B cell (primary cell): ENCODE measurements around the gene COL5A1. TPM values are rescaled to one million over a fixed set of nuclear protein-coding genes. Genes with fewer than 3 reads are reported as not detected.

ENCODE experiments used
- ATAC-seq: fragments of 200-7000 bp; cut with Tn5 transposase; one replicate; pipeline ENCODE4 v1.10.0; 2021; ENCODE audit warnings: low read depth, mild to moderate bottlenecking, moderate number of reproducible peaks, moderate library complexity
- CTCF ChIA-PET: fragments of 350-600 bp; sonication (Branson Sonifier 250); formaldehyde crosslinking; loops from one replicate; lab custom pipeline; 2021; ENCODE audit warnings: antibody characterized with exemption, inconsistent platforms; lab: Charles Lee
- POLR2A ChIA-PET: fragments of 350-600 bp; sonication (Branson Sonifier 250); formaldehyde crosslinking; loops from one replicate; lab custom pipeline; 2021; ENCODE audit warnings: antibody characterized with exemption; lab: Charles Lee
- DNase-seq: peaks from one replicate; pipeline ENCODE4 v3.0.0; 2013
- H2AFZ ChIP-seq: 2 replicates; pipeline ENCODE4 v1.6.1; 2012; ENCODE audit warnings: mild to moderate bottlenecking, low read depth, low read length; ENCODE audit not compliant: insufficient read depth, poor library complexity, severe bottlenecking
- H3K27ac ChIP-seq, 2 donors: 1 replicate in 1 of 2; 2 replicates in 1 of 2; pipeline ENCODE4 v1.5.1; 2012 to 2013; ENCODE audit warnings: low read length in 2 of 2, mild to moderate bottlenecking in 2 of 2, moderate library complexity in 1 of 2
- H3K27me3 ChIP-seq, 4 experiments: fragments of 200-600 bp in 1 of 4; sonication (generic) in 1 of 4; replicated peaks in 1 of 4; 1 replicate in 2 of 4; 2 replicates in 2 of 4; pipeline versions ENCODE4 v1.6.1 to v1.7.0; 2013 to 2016; ENCODE audit warnings: low read length in 3 of 4, mild to moderate bottlenecking in 2 of 4, mixed read lengths in 1 of 4, moderate library complexity in 1 of 4; ENCODE audit not compliant: insufficient read depth in 4 of 4, control insufficient read depth in 3 of 4; ENCODE audit errors: control extremely low read depth in 1 of 4
- H3K36me3 ChIP-seq, 2 experiments: replicated peaks in 1 of 2; 1 replicate in 1 of 2; 2 replicates in 1 of 2; pipeline versions ENCODE4 v1.6.1 to v1.7.1; 2013; ENCODE audit warnings: low read length in 1 of 2; ENCODE audit not compliant: insufficient read depth in 2 of 2, control insufficient read depth in 1 of 2; ENCODE audit errors: control extremely low read depth in 1 of 2, extremely low read depth in 1 of 2
- H3K4me1 ChIP-seq, 2 donors: fragments of 200-600 bp in 1 of 2; sonication (generic) in 1 of 2; 1 replicate in 1 of 2; 2 replicates in 1 of 2; pipeline versions ENCODE4 v1.5.1 to v1.6.1; 2013 to 2017; ENCODE audit warnings: low read length in 2 of 2; ENCODE audit not compliant: control insufficient read depth in 2 of 2, insufficient read depth in 2 of 2
- H3K4me2 ChIP-seq: replicated peaks from 2 replicates; pipeline ENCODE3; 2012; ENCODE audit warnings: mild to moderate bottlenecking, low read depth, low read length; ENCODE audit not compliant: poor library complexity, severe bottlenecking
- H3K4me3 ChIP-seq, 5 experiments: fragments of 200-600 bp in 1 of 5; sonication (generic) in 1 of 5; 1 replicate in 3 of 5; 2 replicates in 2 of 5; pipeline versions ENCODE4 v1.5.1 to v1.7.0; 2011 to 2016; ENCODE audit warnings: low read length in 4 of 5, mild to moderate bottlenecking in 4 of 5, low read depth in 2 of 5, control low read depth in 1 of 5, moderate library complexity in 1 of 5; ENCODE audit not compliant: insufficient read depth in 1 of 5; ENCODE audit errors: control extremely low read depth in 1 of 5, extremely low read depth in 1 of 5
- H3K79me2 ChIP-seq: fragments of 200-600 bp; sonication (generic); one replicate; pipeline ENCODE4 v1.6.0; 2016; ENCODE audit warnings: low read length; ENCODE audit not compliant: control insufficient read depth, insufficient read depth
- H3K9ac ChIP-seq: fragments of 200-600 bp; sonication (generic); 2 replicates; pipeline ENCODE4 v1.6.1; 2017; ENCODE audit warnings: mild to moderate bottlenecking, low read length, moderate library complexity
- H3K9me3 ChIP-seq, 3 donors: one replicate each; pipeline versions ENCODE4 v1.6.1 to v1.7.1; 2013; ENCODE audit warnings: low read length in 2 of 3; ENCODE audit not compliant: control insufficient read depth in 2 of 3, insufficient read depth in 1 of 3; ENCODE audit errors: control extremely low read depth in 1 of 3
- H4K20me1 ChIP-seq: 2 replicates; pipeline ENCODE4 v1.6.0; 2012; ENCODE audit warnings: mild to moderate bottlenecking, low read length; ENCODE audit not compliant: insufficient read depth, control insufficient read depth, poor library complexity, severe bottlenecking
- H3K27ac Mint-ChIP-seq: one replicate; pipeline ENCODE4 v1.8.0; 2021; ENCODE audit warnings: mixed read lengths
- H3K27me3 Mint-ChIP-seq: one replicate; pipeline ENCODE4 v1.8.0; 2021; ENCODE audit warnings: mixed read lengths
- H3K4me1 Mint-ChIP-seq: one replicate; pipeline ENCODE4 v1.8.0; 2021; ENCODE audit warnings: mixed read lengths
- H3K4me3 Mint-ChIP-seq: one replicate; pipeline ENCODE4 v1.8.0; 2021; ENCODE audit warnings: mixed read lengths
- H3K9me3 Mint-ChIP-seq: one replicate; pipeline ENCODE4 v1.8.0; 2022; ENCODE audit warnings: mixed read lengths; ENCODE audit not compliant: insufficient read depth
- CTCF ChIP-seq: fragments of 200-600 bp; IDR thresholded peaks from one replicate; pipeline ENCODE4 v1.8.0; 2022; ENCODE audit warnings: antibody characterized with exemption, mild to moderate bottlenecking
- EZH2 ChIP-seq: IDR thresholded peaks from 2 replicates; pipeline ENCODE4 v1.6.1; 2012; ENCODE audit warnings: borderline replicate concordance, low read depth, mild to moderate bottlenecking, moderate library complexity, low read length; ENCODE audit not compliant: insufficient read depth, poor library complexity, severe bottlenecking
- WGBS: methylation state at CpG from one replicate; pipeline ENCODE4 v1.1.5; 2013; ENCODE audit warnings: missing lambda C conversion rate; ENCODE audit not compliant: insufficient coverage; 5-methylcytosine and 5-hydroxymethylcytosine counted together
- intact Hi-C: fragments of 100-400 bp; cut with micrococcal nuclease; formaldehyde crosslinking; loops from one replicate; pipeline ENCODE4 v1.10.0; 2022
- polyA plus RNA-seq: library from polyadenylated mRNA; depleted of rRNA; stranded (reverse); fragments of >200 nt; gene quantifications from 2 replicates; pipeline ENCODE4 v1.2.3, GENCODE V29; 2012
- total RNA-seq, 2 donors: library from RNA; stranded (reverse); fragments of 120-200 nt in 1 of 2; gene quantifications; 1 replicate in 1 of 2; 2 replicates in 1 of 2; pipeline versions ENCODE4 v1.2.3 to v1.2.4, GENCODE V29; 2013 to 2022

Gene COL5A1
- total and polyA plus RNA-seq, 2 donors (not counting 1 experiment from before 2014, with no cell fraction given): 0.06 TPM; not detected in 1

GRCh38 chr9:134765785-134766184, 124.2 kb downstream of the COL5A1 start:
- Histone ChIP-seq H3K4me2 (no peak overlapping the region), H2AFZ (no peak overlapping the region), H3K9me3 (no peaks in the 10 kb centered on the region), H3K4me3 (no peak overlapping the region), H3K36me3 (no peaks in the 10 kb centered on the region), H3K27ac (no peak overlapping the region), H3K27me3 (peaks cover 0 to 3% (median 0%) of the 10 kb centered on the region in 4 experiments), H3K79me2 (no peaks in the 10 kb centered on the region), H4K20me1 (no peaks in the 10 kb centered on the region), H3K9ac (no peak overlapping the region), H3K4me1 (peaks cover 7 to 20% of the 10 kb centered on the region in 2 donors)
- no peak for TF ChIP-seq EZH2
- TF ChIP-seq CTCF: no peak
- WGBS: 56% methylated on average over 15 of the region's 15 CpGs
- peaks cover 2% of the 10 kb centered on the region for H3K9me3 Mint-ChIP-seq
- CTCF ChIA-PET: no interaction called here
- H3K27me3 Mint-ChIP-seq: peaks cover 8% of the 10 kb centered on the region
- H3K27ac Mint-ChIP-seq: no peak overlapping the region
- ATAC-seq (no peak), DNase-seq (no peak)
- no peak overlapping the region for H3K4me3 Mint-ChIP-seq
- H3K4me1 Mint-ChIP-seq: peaks cover 3% of the 10 kb centered on the region
- POLR2A ChIA-PET: no interaction called here
- intact Hi-C loops: no loop called here

GRCh38 chr9:134766587-134766986, 125.0 kb downstream of the COL5A1 start:
- Histone ChIP-seq H3K79me2 (no peaks in the 10 kb centered on the region), H4K20me1 (no peaks in the 10 kb centered on the region), H3K4me2 (no peak overlapping the region), H3K36me3 (no peaks in the 10 kb centered on the region), H3K27ac (no peak overlapping the region), H3K27me3 (peaks cover 0 to 3% (median 0%) of the 10 kb centered on the region in 4 experiments), H3K4me1 (peaks cover 13 to 28% of the 10 kb centered on the region in 2 donors), H3K9ac (no peak overlapping the region), H2AFZ (no peak overlapping the region), H3K9me3 (no peaks in the 10 kb centered on the region), H3K4me3 (no peak overlapping the region)
- 55% methylated on average over 3 of the region's 8 CpGs for WGBS
- Mint-ChIP-seq H3K27ac (no peak overlapping the region), H3K4me1 (peaks cover 6% of the 10 kb centered on the region), H3K9me3 (no peaks in the 10 kb centered on the region), H3K4me3 (no peak overlapping the region), H3K27me3 (peaks cover 11% of the 10 kb centered on the region)
- no peak for TF ChIP-seq CTCF
- no peak for TF ChIP-seq EZH2
- DNase-seq (no peak), ATAC-seq (no peak)
- CTCF ChIA-PET: no interaction called here
- POLR2A ChIA-PET: no interaction called here
- intact Hi-C loops: no loop called here
